Activated naive CD8-positive, alpha-beta T cell treated with anti-CD3 and anti-CD28 coated beads, Interleukin-2, amount 10 ng/mL, durations not matched to agents 7 days and 5 days (primary cell): ENCODE measurements around the gene AP2B1. TPM values are rescaled to one million over a fixed set of nuclear protein-coding genes. Genes with fewer than 3 reads are reported as not detected.

ENCODE experiments used
- ATAC-seq: fragments of 150-1000 bp; cut with Tn5 transposase; one replicate; pipeline ENCODE4 v1.10.0; 2021; ENCODE audit warnings: low read depth, moderate library complexity
- POLR2A ChIA-PET: fragments of 350-600 bp; sonication (Branson Sonifier 250); formaldehyde crosslinking; loops from one replicate; lab custom pipeline; 2021; ENCODE audit warnings: antibody characterized with exemption; lab: Charles Lee
- DNase-seq: peaks from one replicate; pipeline ENCODE4 v3.0.0; 2021
- H3K27ac Mint-ChIP-seq: one replicate; pipeline ENCODE4 v1.8.0; 2022; ENCODE audit warnings: mild to moderate bottlenecking, mixed read lengths
- H3K27me3 Mint-ChIP-seq: one replicate; pipeline ENCODE4 v1.8.0; 2022; ENCODE audit warnings: mild to moderate bottlenecking, moderate library complexity, mixed read lengths
- H3K36me3 Mint-ChIP-seq: one replicate; pipeline ENCODE4 v1.8.0; 2021; ENCODE audit warnings: mild to moderate bottlenecking, mixed read lengths
- H3K4me1 Mint-ChIP-seq: one replicate; pipeline ENCODE4 v1.8.0; 2021; ENCODE audit warnings: mixed read lengths
- H3K4me3 Mint-ChIP-seq: one replicate; pipeline ENCODE4 v1.8.0; 2022; ENCODE audit warnings: mild to moderate bottlenecking, moderate library complexity, mixed read lengths
- H3K9me3 Mint-ChIP-seq: one replicate; pipeline ENCODE4 v1.8.0; 2021; ENCODE audit warnings: mixed read lengths
- total RNA-seq, 2 experiments: library from RNA; stranded (reverse); gene quantifications; one replicate each; pipeline ENCODE4 v1.2.3, GENCODE V29; 2021

AP2B1 gene
- total RNA-seq, 2 experiments from 2014 or later: 154 to 163 TPM

DNA sequence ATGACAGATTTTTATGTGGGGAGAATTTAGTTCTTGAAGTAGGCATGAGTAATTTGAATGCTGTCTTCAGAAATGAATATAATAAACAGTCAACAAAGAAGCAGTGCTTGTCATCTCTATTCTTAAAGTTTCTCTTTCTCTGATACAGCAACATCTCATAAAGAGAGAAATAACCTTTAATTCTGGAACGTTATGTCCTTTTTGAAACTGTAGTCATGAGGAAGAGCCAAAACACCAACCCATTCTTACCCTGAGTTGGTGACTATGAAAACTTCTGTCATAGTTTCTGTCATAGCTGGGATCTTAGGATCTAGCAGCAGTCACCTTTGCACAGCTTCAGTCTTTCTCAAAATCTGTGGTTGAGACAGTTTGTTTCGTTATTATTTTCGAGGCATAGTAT lies 129.1 kb downstream of the AP2B1 start:
- Mint-ChIP-seq H3K9me3 (no peaks in the 10 kb centered on the region), H3K4me3 (no peak overlapping the region), H3K4me1 (peaks cover 3% of the 10 kb centered on the region), H3K27me3 (no peaks in the 10 kb centered on the region), H3K36me3 (peaks cover 23% of the 10 kb centered on the region), H3K27ac (no peak overlapping the region)
- DNase-seq (no peak), ATAC-seq (no peak)
- POLR2A ChIA-PET: no interaction called here

DNA sequence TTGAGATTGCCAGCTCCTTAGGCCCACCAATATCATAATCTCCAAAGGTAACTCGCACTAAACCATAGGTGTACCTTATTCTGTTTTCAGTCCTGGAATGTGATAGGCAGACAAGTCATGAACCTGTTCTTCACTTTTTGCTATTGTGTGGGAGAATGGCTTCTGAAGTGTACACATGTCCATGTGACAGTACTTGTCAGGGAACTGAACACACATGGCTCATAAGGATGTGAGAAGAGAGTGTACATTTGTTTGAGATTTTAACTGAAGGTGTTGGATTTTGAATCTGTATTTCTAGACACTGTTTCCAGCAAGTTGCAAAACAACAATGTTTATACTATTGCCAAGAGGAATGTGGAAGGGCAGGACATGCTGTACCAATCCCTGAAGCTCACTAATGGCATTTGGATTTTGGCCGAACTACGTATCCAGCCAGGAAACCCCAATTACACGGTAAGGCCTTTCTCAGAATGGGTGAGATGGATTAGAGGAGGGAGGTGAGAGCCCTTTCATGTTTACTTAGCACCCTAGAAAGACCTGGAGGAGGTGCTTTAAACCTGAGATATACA lies 129.9 kb downstream of the AP2B1 start:
- Mint-ChIP-seq H3K4me3 (no peak overlapping the region), H3K9me3 (no peaks in the 10 kb centered on the region), H3K27me3 (no peaks in the 10 kb centered on the region), H3K27ac (no peak overlapping the region), H3K36me3 (peaks cover 24% of the 10 kb centered on the region), H3K4me1 (peaks cover 3% of the 10 kb centered on the region)
- no peak for DNase-seq
- POLR2A ChIA-PET: no interaction called here
- ATAC-seq: no peak

DNA sequence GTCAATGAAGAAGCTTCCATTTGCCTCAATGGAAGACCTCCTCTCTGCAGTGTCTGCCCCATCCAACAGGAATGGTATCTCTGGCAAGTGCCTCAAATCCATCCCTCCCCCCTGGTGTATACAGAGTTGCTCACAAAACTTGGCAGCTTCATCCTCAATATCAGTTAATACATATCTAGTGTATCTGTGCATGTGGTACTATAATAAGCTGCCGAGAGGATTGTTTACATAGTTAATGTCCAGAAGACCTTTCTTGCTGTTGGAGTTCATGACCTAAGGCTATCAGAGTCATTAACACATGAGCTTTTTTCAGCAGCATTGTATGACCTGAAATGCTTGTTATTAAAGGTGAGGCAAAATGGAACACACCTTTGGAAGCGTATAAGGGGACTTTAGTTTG lies 130.4 kb downstream of the AP2B1 start:
- POLR2A ChIA-PET: no interaction called here
- no peak overlapping the region for H3K27ac Mint-ChIP-seq
- no peaks in the 10 kb centered on the region for H3K9me3 Mint-ChIP-seq
- peaks cover 24% of the 10 kb centered on the region for H3K36me3 Mint-ChIP-seq
- DNase-seq (no peak), ATAC-seq (no peak)
- no peaks in the 10 kb centered on the region for H3K27me3 Mint-ChIP-seq
- no peak overlapping the region for H3K4me3 Mint-ChIP-seq
- peaks cover 3% of the 10 kb centered on the region for H3K4me1 Mint-ChIP-seq

DNA sequence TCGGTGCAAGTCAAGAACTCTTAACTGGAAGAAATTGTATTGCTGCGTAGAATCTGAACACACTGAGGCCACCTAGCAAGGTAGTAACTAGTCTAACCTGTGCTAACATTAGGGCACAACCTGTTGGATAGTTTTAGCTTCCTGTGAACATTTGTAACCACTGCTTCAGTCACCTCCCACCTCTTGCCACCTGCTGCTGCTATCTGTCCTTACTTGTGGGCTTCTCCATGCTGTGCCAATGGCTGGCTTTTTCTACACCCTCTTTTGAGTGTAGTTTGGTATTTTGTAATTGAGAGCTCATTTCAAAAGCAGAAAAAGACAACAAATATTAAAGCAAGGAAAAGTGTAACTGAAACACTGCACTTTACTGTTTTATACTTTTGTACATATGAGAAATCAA lies 136.6 kb downstream of the AP2B1 start:
- H3K9me3 Mint-ChIP-seq: no peaks in the 10 kb centered on the region
- no peak overlapping the region for H3K27ac Mint-ChIP-seq
- peaks cover 3% of the 10 kb centered on the region for H3K4me1 Mint-ChIP-seq
- H3K27me3 Mint-ChIP-seq: no peaks in the 10 kb centered on the region
- POLR2A ChIA-PET: no interaction called here
- H3K4me3 Mint-ChIP-seq: no peak overlapping the region
- H3K36me3 Mint-ChIP-seq: peaks cover 21% of the 10 kb centered on the region
- ATAC-seq (no peak), DNase-seq (no peak)

DNA sequence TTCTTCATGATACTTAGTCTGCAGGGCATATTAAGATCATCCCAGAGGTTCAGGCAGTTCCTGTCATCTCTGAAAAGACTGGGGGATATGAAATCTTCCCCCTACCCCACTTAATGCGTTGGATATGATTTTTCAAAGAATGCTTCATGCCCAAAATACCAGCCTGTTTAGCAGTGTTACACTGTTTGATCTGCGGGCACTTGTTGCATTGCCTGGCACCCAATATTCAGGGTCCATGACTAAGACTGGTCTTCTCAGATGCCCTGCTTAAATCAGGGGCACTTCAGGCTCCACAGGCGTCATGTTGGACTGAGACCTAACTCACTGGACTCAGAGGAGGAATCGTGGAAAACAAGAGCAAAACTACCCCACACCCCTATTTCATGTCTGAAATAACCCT lies 137.9 kb downstream of the AP2B1 start:
- peaks cover 15% of the 10 kb centered on the region for H3K36me3 Mint-ChIP-seq
- no peak overlapping the region for H3K27ac Mint-ChIP-seq
- POLR2A ChIA-PET: no interaction called here
- no peaks in the 10 kb centered on the region for H3K27me3 Mint-ChIP-seq
- DNase-seq (no peak), ATAC-seq (no peak)
- no peaks in the 10 kb centered on the region for H3K9me3 Mint-ChIP-seq
- peaks cover 1% of the 10 kb centered on the region for H3K4me1 Mint-ChIP-seq
- no peak overlapping the region for H3K4me3 Mint-ChIP-seq

DNA sequence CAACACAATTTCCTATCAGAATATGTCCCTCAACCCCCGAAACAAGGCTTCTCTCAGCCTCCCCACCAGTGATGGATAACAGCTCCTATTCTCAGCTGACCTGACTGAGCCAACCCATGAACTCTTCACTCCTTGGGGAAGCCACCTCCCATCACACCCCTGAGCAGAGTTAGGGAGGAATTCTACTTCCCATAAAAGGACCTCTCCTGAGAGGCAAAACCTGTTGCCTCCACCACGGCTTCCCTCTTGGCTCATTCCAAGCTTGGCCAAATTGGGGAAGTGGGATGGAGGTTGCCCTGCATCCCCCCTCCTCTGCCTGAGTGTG lies 138.6 kb downstream of the AP2B1 start:
- H3K4me3 Mint-ChIP-seq: no peak overlapping the region
- H3K9me3 Mint-ChIP-seq: no peaks in the 10 kb centered on the region
- no peak overlapping the region for H3K27ac Mint-ChIP-seq
- H3K36me3 Mint-ChIP-seq: peaks cover 14% of the 10 kb centered on the region
- peaks cover 4% of the 10 kb centered on the region for H3K27me3 Mint-ChIP-seq
- ATAC-seq: no peak
- POLR2A ChIA-PET: no interaction called here
- peaks cover 5% of the 10 kb centered on the region for H3K4me1 Mint-ChIP-seq
- DNase-seq: no peak

DNA sequence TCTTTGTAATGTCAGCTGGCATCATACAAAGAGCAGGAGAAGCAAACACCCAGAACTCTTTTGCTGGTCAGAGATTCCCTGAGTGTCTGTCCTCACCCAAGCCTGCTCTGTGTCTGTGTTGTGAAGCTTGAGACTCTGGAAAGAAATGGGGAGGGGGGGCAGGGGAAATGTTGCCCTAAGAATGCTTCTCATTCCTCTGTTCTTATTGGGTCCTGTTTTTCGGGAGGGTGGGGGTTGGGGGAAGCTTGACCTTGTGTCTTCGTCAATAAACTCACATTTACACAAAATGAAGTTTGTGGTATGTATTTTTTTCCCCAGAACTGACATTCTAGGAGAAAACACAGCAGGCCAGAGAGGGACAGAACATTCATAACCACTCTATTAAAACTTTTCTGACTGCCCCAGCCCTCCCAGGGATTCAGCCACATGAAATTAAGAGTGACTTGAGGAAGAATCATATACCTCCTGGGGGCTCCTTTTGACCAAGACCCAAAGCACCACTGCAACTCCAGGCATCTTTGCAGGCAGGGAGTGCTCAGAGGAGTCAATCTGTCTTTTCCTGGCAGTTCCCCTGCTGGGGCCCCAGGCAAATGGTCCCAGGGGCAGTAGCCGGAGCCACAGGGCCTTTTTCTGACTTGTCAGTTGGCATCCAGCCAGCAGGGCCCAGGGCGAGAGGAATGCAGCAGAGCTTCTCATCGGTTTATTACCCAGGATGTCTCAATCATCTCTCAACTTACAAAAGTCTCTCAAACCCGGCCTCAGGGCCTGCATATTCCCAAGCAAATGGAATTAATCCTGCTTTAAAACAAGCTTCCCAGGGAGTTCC lies 139.2 kb downstream of the AP2B1 start:
- peaks cover 10% of the 10 kb centered on the region for H3K27me3 Mint-ChIP-seq
- H3K4me1 Mint-ChIP-seq: peaks cover 9% of the 10 kb centered on the region
- H3K36me3 Mint-ChIP-seq: peaks cover 16% of the 10 kb centered on the region
- H3K9me3 Mint-ChIP-seq: no peaks in the 10 kb centered on the region
- no peak for ATAC-seq
- H3K27ac Mint-ChIP-seq: no peak overlapping the region
- no peak for DNase-seq
- no peak overlapping the region for H3K4me3 Mint-ChIP-seq
- POLR2A ChIA-PET: no interaction called here

DNA sequence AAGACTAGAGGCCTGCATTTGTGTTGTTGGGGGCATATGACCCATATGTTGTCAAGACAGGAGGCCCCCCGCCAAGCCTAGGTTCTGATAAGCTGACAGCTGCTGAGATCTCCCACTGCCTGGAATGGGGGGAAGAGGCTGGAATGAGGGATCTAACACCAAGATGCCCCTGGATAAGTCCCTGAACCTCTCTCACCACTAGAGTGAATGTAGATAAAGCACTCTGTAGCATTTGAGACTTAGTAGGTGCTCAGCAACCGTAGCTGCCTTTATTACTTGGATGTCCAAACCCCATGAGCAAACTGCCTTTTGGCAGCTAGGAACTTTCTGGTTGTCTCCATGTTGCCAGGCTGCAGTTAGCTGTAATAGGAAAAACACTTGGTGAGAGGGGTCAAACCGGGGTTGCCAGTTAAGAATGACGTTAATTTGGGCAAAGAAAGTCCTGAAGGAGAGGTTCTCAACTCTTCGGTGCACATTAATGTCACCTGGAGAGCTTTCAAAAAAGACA lies 139.9 kb downstream of the AP2B1 start:
- DNase-seq (no peak), ATAC-seq (no peak)
- Mint-ChIP-seq H3K9me3 (no peaks in the 10 kb centered on the region), H3K4me1 (peaks cover 9% of the 10 kb centered on the region), H3K27ac (no peak overlapping the region), H3K36me3 (peaks cover 14% of the 10 kb centered on the region), H3K4me3 (no peak overlapping the region), H3K27me3 (peaks cover 10% of the 10 kb centered on the region)
- POLR2A ChIA-PET: no interaction called here

DNA sequence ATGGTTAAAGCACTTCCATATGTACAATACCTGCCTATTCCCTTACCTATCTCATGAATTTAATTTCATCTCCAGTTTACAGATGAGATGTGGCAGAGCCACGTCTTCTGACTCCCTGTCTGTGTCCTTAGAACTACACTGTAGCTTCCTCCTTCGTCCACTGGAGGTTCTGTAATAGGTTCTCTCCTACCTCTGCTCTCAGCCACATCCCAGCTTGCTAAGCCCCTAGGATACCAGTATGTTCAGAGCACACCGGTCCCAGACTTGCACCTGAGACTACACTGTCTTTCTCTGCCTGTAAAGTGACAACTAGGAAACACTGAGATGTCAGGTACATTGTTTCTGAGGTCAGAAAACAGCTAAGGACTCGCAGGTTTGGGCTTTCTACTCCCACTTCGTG lies 140.5 kb downstream of the AP2B1 start:
- H3K4me3 Mint-ChIP-seq: no peak overlapping the region
- no peaks in the 10 kb centered on the region for H3K9me3 Mint-ChIP-seq
- POLR2A ChIA-PET: no interaction called here
- DNase-seq: no peak
- H3K4me1 Mint-ChIP-seq: peaks cover 9% of the 10 kb centered on the region
- no peak for ATAC-seq
- peaks cover 16% of the 10 kb centered on the region for H3K27me3 Mint-ChIP-seq
- no peak overlapping the region for H3K27ac Mint-ChIP-seq
- peaks cover 14% of the 10 kb centered on the region for H3K36me3 Mint-ChIP-seq

DNA sequence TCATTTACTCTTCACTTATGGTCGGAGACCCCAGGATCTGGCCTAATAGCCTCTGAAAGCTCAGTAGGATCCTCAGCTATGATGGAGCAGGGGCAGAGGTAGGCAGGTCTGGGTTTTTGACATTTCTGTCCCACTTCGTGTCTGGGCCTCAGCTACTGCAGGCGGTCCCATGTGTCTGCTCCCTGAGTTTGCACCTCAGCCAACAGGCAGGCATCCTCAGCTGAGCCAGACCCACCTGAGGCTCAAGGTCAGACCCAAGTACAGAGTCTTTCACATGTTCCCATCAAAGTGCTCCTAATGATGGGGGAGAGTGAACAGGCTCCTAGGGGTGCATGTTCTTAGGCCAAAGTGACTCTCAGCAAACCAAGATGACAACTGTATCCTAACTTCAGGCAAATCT lies 141.4 kb downstream of the AP2B1 start:
- no peaks in the 10 kb centered on the region for H3K9me3 Mint-ChIP-seq
- no peak overlapping the region for H3K4me3 Mint-ChIP-seq
- ATAC-seq (no peak), DNase-seq (no peak)
- POLR2A ChIA-PET: no interaction called here
- peaks cover 25% of the 10 kb centered on the region for H3K27me3 Mint-ChIP-seq
- peaks cover 9% of the 10 kb centered on the region for H3K4me1 Mint-ChIP-seq
- peaks cover 14% of the 10 kb centered on the region for H3K36me3 Mint-ChIP-seq
- H3K27ac Mint-ChIP-seq: no peak overlapping the region

DNA sequence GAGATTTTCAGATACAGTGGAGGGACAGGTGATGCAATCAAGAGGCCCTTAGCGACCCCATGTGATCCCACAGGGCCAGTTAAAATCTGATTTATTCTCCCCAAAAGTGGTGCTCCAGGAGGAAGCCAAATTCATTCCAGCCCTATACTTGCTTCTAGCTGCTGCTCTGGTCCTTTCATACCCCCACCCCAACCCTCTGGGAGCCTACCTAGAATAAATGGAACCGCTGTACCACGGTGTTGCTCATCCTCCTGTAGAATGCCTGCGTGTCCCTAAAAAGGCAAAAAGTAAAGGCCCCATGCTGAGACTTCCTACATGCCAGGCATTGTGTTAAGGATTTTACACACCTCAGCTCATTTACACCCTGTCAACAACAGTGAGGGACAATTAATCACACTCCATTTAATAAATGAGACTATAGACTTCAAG lies 142.3 kb downstream of the AP2B1 start:
- POLR2A ChIA-PET: no interaction called here
- DNase-seq (no peak), ATAC-seq (no peak)
- Mint-ChIP-seq H3K4me3 (no peak overlapping the region), H3K9me3 (no peaks in the 10 kb centered on the region), H3K27me3 (peaks cover 26% of the 10 kb centered on the region), H3K27ac (no peak overlapping the region), H3K4me1 (peaks cover 9% of the 10 kb centered on the region), H3K36me3 (peaks cover 8% of the 10 kb centered on the region)

DNA sequence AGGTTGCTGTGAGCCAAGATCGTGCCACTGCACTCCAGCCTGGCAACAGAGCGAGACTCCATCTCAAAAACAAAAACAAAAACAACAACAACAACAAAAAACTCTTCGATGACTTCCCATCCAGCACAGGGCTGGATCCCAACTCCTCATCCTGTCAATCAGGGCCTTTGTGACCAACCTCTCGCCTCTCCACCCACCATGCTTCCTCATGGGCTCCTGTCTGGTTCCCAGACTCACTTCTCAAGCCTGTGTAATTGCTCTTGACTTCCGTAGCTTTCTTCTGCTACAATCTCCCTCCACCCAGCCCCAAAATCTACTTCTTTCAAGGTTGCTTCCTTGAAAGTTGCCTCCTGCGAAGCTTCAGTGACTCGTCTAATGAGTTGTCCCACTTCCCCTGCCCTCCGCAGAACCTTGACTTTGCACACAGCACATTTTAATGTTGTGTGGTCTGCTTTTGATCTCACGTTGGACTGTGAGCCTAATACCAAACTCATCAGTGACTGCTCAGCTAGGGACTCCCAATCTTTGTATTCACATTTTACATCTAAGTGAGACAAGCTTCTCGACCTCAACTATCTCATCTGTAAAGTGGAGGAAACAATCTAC lies 143.4 kb downstream of the AP2B1 start:
- POLR2A ChIA-PET: interaction anchor here (1.3 kb wide), 1 partner anchor 33 kb away, joined by 3 read pairs; no protein-coding TSS in a partner anchor

DNA sequence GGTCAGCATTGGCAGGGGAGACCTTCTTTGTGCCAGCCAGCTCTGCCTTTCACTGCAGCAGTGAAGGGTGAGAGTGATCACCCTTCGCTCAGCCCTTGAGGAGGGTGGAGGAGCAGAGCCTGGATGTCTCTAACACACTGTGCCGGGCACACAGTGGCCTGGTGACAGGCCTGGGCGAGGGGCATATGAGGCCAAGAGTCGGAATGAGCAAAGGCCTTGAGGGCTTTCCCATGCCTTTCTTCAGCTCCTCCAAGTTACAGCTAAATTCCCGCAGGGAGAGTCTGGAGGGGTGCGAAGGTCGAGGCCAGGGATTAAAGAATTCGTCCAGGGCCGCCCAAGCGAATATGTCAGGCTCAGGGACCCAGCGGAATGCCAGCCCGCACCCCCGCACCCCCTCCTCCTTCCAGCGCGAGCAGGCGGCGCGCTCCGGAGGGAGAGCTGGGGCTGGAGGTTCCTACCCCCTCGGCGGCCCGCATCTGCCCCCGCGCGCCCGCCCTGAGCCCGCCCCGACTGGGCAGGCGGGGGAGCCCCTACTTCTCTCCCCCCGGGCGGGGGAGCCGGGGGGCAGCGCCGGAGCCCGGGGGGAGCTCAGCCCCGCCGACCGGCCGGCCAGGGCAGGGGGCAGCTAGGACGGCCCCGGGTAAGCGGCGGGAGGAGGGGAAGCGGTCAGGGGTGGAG lies 144.3 kb downstream of the AP2B1 start, which contains the start of gene RASL10B:
Gene RASL10B (plus strand): TSS at position 401 of the 678 bp plus-strand sequence. CDS start 3,546 bp downstream, outside the sequence.
- H3K9me3 Mint-ChIP-seq: no peaks in the 10 kb centered on the region
- H3K27me3 Mint-ChIP-seq: peaks cover 28% of the 10 kb centered on the region
- ATAC-seq (peak; percentile 41), DNase-seq (no peak)
- H3K27ac Mint-ChIP-seq: no peak within 1 kb of the TSS
- H3K4me3 Mint-ChIP-seq: peak within 1 kb of the TSS; percentile 67
- H3K4me1 Mint-ChIP-seq: peaks cover 9% of the 10 kb centered on the region
- H3K36me3 Mint-ChIP-seq: peaks cover 5% of the 10 kb centered on the region
- POLR2A ChIA-PET: interaction anchor here (1.3 kb wide), 1 partner anchor 32 kb away, joined by 3 read pairs; no protein-coding TSS in a partner anchor

More for the DNA sequence above, 143.4 kb downstream of the AP2B1 start:
- Mint-ChIP-seq H3K27ac (no peak overlapping the region), H3K4me1 (peaks cover 9% of the 10 kb centered on the region), H3K36me3 (peaks cover 8% of the 10 kb centered on the region), H3K9me3 (no peaks in the 10 kb centered on the region), H3K4me3 (peak overlapping the region; percentile 67), H3K27me3 (peaks cover 26% of the 10 kb centered on the region)
- ATAC-seq (no peak), DNase-seq (no peak)
